NCI-H1048 (cell line): ENCODE measurements around the gene ATRAID.
"Not testable (repeated sequence)": the region's sequence is repeated elsewhere in the genome, so short reads cannot be mapped to it uniquely, and the experiment has no call there.

Experiments used
- DNase-seq: peaks from one replicate; lab custom pipeline; 2025; lab: John Stamatoyannopoulos, UW

ATRAID gene

GRCh38 chr2:27211943-27212625 lies at the start of gene ATRAID, which contains the start of gene SLC5A6:
TSS of gene ATRAID (plus strand) at chr2:27212041. CDS start at chr2:27212369, 328 bp downstream.
TSS of gene SLC5A6 (minus strand) at chr2:27212268. CDS start at chr2:27207650, 4,618 bp downstream.
- DNase-seq = peak; percentile 76

- no peak for DNase-seq
Observed at GRCh38 chr2:27162151-27163121, 49.4 kb upstream of the ATRAID start.

GRCh38 chr2:27164960-27165763 lies 46.7 kb upstream of the ATRAID start:
- DNase-seq = no peak

- no peak for DNase-seq
Observed at GRCh38 chr2:27170581-27171337, 41.1 kb upstream of the ATRAID start.

GRCh38 chr2:27171351-27171848 lies 40.4 kb upstream of the ATRAID start:
- no peak for DNase-seq

GRCh38 chr2:27174638-27175037 lies 37.2 kb upstream of the ATRAID start:
- DNase-seq = no peak

GRCh38 chr2:27175330-27175729 lies 36.5 kb upstream of the ATRAID start:
- no peak for DNase-seq

- DNase-seq = not testable (repeated sequence)
Observed at GRCh38 chr2:27175781-27176180, 36.1 kb upstream of the ATRAID start.

- no peak for DNase-seq
Observed at GRCh38 chr2:27177441-27178351, 34.1 kb upstream of the ATRAID start.

- DNase-seq = no peak
Observed at GRCh38 chr2:27178469-27178868, 33.4 kb upstream of the ATRAID start.

GRCh38 chr2:27179344-27180000 lies 32.4 kb upstream of the ATRAID start:
- DNase-seq = no peak

- no peak for DNase-seq
Observed at GRCh38 chr2:27182346-27182745, 29.5 kb upstream of the ATRAID start.

- DNase-seq = no peak
Observed at GRCh38 chr2:27184115-27184514, 27.7 kb upstream of the ATRAID start.

- DNase-seq = no peak
Observed at GRCh38 chr2:27185331-27186026, 26.4 kb upstream of the ATRAID start.

- DNase-seq = no peak
Observed at GRCh38 chr2:27186613-27187345, 25.1 kb upstream of the ATRAID start.

- DNase-seq = no peak
Observed at GRCh38 chr2:27189989-27190388, 21.9 kb upstream of the ATRAID start.

GRCh38 chr2:27191070-27191829 lies 20.6 kb upstream of the ATRAID start:
- no peak for DNase-seq
